ENCODE data around the gene CIT. TPM values are rescaled to one million over a fixed set of nuclear protein-coding genes. Genes with fewer than 3 reads are reported as not detected.

The CIT gene
- total RNA-seq, 1 experiment from 2014 or later: 58.9 TPM

DNA sequence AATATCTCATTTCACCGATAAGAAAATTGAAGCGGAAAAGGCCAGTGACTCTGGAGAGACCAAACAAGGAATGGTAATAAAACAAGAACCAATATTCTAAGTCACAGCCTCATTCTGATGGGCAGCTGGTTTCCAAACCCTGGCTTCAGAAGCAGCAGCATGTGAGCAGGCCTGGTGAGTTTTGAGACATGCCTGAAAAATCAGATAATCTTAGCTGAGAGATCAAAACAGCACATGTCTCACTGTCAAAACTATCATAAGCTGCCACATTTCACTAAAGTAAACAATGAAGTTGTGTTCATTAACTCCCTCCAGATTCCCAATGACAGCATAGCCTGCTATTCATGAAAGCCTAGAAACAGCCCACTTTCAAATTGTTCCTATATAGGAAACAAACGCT, 36.5 kb downstream of the CIT start:
- Histone ChIP-seq H3F3A (ENCODE audit: low read length, unreplicated experiment) (no peaks in the 10 kb centered on the region), H3K4me2 (ENCODE audit: low read length) (no peak overlapping the region), H3K27ac (ENCODE audit: low read length) (no peak overlapping the region), H3K9me2 (replicated peaks; ENCODE audit: low read length) (no peaks in the 10 kb centered on the region), H3K4me3 (ENCODE audit: low read length) (no peak overlapping the region), H3K27me3 (ENCODE audit: low read length) (no peaks in the 10 kb centered on the region), H3K9ac (ENCODE audit: low read length) (no peak overlapping the region), H3K9me3 (ENCODE audit: low read length) (no peaks in the 10 kb centered on the region), H3K79me2 (ENCODE audit: low read length) (peaks cover 13% of the 10 kb centered on the region; the same call in 1 of the 2 replicates), H3K36me3 (ENCODE audit: low read depth, low read length) (peaks cover 28% of the 10 kb centered on the region; the same call in 1 of the 2 replicates), H3K4me1 (ENCODE audit: insufficient read depth, low read length) (no peaks in the 10 kb centered on the region), H4K20me1 (ENCODE audit: low read length) (0 out of 2 replicates have a peak, but pooled peaks cover 3% of the 10 kb centered on the region), H2AFZ (ENCODE audit: low read length) (no peak overlapping the region)
- TF ChIP-seq, protein P1, sequence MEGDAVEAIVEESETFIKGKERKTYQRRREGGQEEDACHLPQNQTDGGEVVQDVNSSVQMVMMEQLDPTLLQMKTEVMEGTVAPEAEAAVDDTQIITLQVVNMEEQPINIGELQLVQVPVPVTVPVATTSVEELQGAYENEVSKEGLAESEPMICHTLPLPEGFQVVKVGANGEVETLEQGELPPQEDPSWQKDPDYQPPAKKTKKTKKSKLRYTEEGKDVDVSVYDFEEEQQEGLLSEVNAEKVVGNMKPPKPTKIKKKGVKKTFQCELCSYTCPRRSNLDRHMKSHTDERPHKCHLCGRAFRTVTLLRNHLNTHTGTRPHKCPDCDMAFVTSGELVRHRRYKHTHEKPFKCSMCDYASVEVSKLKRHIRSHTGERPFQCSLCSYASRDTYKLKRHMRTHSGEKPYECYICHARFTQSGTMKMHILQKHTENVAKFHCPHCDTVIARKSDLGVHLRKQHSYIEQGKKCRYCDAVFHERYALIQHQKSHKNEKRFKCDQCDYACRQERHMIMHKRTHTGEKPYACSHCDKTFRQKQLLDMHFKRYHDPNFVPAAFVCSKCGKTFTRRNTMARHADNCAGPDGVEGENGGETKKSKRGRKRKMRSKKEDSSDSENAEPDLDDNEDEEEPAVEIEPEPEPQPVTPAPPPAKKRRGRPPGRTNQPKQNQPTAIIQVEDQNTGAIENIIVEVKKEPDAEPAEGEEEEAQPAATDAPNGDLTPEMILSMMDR (conservative IDR thresholded peaks at IDR 0.05; ENCODE audit: low read depth, low read length): no peak
- TF ChIP-seq EZH2phosphoT487 (IDR thresholded peaks at IDR 0.05; ENCODE audit: borderline replicate concordance, low read length) (no peak), EZH2 (IDR thresholded peaks at IDR 0.05; ENCODE audit: low read length, unreplicated experiment) (no peak)
- no TSS peak for BruUV-seq (replicated peaks)
- CTCF ChIA-PET: no interaction called here
- DNase-seq: no peak
- intact Hi-C loops (cut with micrococcal nuclease): no loop called here
- POLR2A ChIA-PET (ENCODE audit: unreplicated experiment): no interaction called here
- no peak for ATAC-seq

DNA sequence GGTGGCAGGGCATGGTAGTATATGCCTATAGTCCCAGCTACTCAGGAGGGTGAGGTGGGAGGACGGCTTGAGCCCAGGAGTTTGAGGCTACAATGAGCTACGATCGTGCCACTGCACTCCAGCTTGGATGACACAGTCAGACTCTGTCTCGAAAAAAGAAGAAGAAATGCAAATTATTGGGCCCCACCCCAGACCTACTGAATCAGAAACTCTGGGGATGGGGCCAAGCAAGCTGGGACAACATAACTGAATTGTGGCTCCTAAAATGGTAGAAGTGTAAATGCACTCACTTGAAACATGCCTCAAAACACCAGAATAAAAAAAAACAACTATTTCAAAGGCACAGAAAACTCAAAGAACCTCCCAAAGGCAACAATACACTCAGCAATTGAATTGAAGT, 37.0 kb downstream of the CIT start:
- no TSS peak for BruUV-seq (replicated peaks)
- 0 out of 2 replicates have a peak, but pooled peaks cover 3% of the 10 kb centered on the region for H4K20me1 ChIP-seq (ENCODE audit: low read length)
- intact Hi-C loops (cut with micrococcal nuclease): no loop called here
- H3K27ac ChIP-seq (ENCODE audit: low read length): no peak overlapping the region
- no peak overlapping the region for H3K4me3 ChIP-seq (ENCODE audit: low read length)
- no peaks in the 10 kb centered on the region for H3K9me2 ChIP-seq (replicated peaks; ENCODE audit: low read length)
- H3K4me2 ChIP-seq (ENCODE audit: low read length): no peak overlapping the region
- ATAC-seq (no peak), DNase-seq (no peak)
- no peaks in the 10 kb centered on the region for H3K27me3 ChIP-seq (ENCODE audit: low read length)
- no peak for TF ChIP-seq EZH2phosphoT487 (IDR thresholded peaks at IDR 0.05; ENCODE audit: borderline replicate concordance, low read length)
- TF ChIP-seq EZH2 (IDR thresholded peaks at IDR 0.05; ENCODE audit: low read length, unreplicated experiment): no peak
- TF ChIP-seq, protein P1 (conservative IDR thresholded peaks at IDR 0.05; ENCODE audit: low read depth, low read length): no peak
- no peak overlapping the region for H2AFZ ChIP-seq (ENCODE audit: low read length)
- no peaks in the 10 kb centered on the region for H3K4me1 ChIP-seq (ENCODE audit: insufficient read depth, low read length)
- H3F3A ChIP-seq (ENCODE audit: low read length, unreplicated experiment): no peaks in the 10 kb centered on the region
- H3K9ac ChIP-seq (ENCODE audit: low read length): no peak overlapping the region
- POLR2A ChIA-PET (ENCODE audit: unreplicated experiment): no interaction called here
- H3K36me3 ChIP-seq (ENCODE audit: low read depth, low read length): peaks cover 32% of the 10 kb centered on the region; the same call in 1 of the 2 replicates
- CTCF ChIA-PET: no interaction called here
- peaks cover 13% of the 10 kb centered on the region; the same call in 1 of the 2 replicates for H3K79me2 ChIP-seq (ENCODE audit: low read length)
- no peaks in the 10 kb centered on the region for H3K9me3 ChIP-seq (ENCODE audit: low read length)

DNA sequence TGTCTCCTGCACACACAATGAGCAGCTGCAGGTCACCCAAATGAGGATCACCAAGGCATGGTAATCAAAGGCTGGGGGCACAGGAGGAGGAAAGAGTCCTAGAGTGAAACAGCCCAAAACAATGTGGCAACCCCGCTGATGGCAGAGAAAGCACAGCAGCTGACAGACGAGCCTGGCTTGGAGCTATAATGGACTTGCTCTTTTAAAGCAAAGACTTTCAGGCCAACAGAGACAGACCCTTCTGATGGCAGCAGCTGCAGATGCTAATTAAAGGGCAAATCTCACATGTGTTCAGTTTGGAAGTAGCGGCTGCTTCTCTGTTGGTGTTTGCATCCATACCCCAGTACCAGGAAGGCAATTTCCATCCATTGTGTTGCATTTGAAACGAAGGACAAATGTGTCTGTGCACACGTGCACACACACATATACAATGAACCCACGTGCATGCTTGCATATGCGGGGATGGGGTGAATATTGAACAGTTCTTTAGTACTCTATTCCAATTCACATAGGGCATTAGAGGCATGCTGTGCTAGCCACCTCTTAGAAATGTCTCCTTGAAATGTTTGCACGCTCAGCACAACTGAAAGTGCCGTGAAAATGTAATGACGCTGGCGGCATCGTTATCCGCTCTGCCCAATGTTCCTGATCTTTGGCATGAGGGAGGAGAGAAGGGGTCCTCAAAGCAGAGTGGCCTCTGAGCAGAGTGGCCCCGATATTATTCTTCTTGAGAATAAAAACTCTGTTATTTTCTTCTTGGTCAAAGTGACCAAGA, 38.1 kb downstream of the CIT start:
- Histone ChIP-seq H3K27ac (ENCODE audit: low read length) (no peak overlapping the region), H2AFZ (ENCODE audit: low read length) (no peak overlapping the region), H3K36me3 (ENCODE audit: low read depth, low read length) (peaks cover 33% of the 10 kb centered on the region; the same call in 1 of the 2 replicates), H3K4me2 (ENCODE audit: low read length) (no peak overlapping the region), H3K9me3 (ENCODE audit: low read length) (no peaks in the 10 kb centered on the region), H3K9me2 (replicated peaks; ENCODE audit: low read length) (no peaks in the 10 kb centered on the region), H3K4me1 (ENCODE audit: insufficient read depth, low read length) (no peaks in the 10 kb centered on the region), H3K9ac (ENCODE audit: low read length) (no peak overlapping the region), H3K79me2 (ENCODE audit: low read length) (peaks cover 13% of the 10 kb centered on the region; the same call in 1 of the 2 replicates), H3K4me3 (ENCODE audit: low read length) (no peak overlapping the region), H3K27me3 (ENCODE audit: low read length) (no peaks in the 10 kb centered on the region), H4K20me1 (ENCODE audit: low read length) (0 out of 2 replicates have a peak, but pooled peaks cover 3% of the 10 kb centered on the region), H3F3A (ENCODE audit: low read length, unreplicated experiment) (no peaks in the 10 kb centered on the region)
- no peak for ATAC-seq
- no peak for DNase-seq
- TF ChIP-seq, protein P1 (conservative IDR thresholded peaks at IDR 0.05; ENCODE audit: low read depth, low read length): no peak
- TF ChIP-seq EZH2phosphoT487 (IDR thresholded peaks at IDR 0.05; ENCODE audit: borderline replicate concordance, low read length): no peak
- TF ChIP-seq EZH2 (IDR thresholded peaks at IDR 0.05; ENCODE audit: low read length, unreplicated experiment): no peak
- BruUV-seq (replicated peaks): no TSS peak
- CTCF ChIA-PET: no interaction called here
- POLR2A ChIA-PET (ENCODE audit: unreplicated experiment): no interaction called here
- intact Hi-C loops (cut with micrococcal nuclease): no loop called here
